Naive thymus-derived CD4-positive, alpha-beta T cell (primary cell): ENCODE data around the gene KLHL10. TPM values are rescaled to one million over a fixed set of nuclear protein-coding genes. Genes with fewer than 3 reads are reported as not detected.

Experiments used
- ATAC-seq: fragments of 150-1000 bp; cut with Tn5 transposase; 2 replicates; pipeline ENCODE4 v1.10.0; 2021; ENCODE audit warnings: mild to moderate bottlenecking, moderate library complexity
- CTCF ChIA-PET: fragments of 350-600 bp; sonication (Branson Sonifier 250); formaldehyde crosslinking; loops from one replicate; lab custom pipeline; 2021; ENCODE audit warnings: antibody characterized with exemption; lab: Charles Lee
- POLR2A ChIA-PET: fragments of 350-600 bp; sonication (Branson Sonifier 250); formaldehyde crosslinking; loops from one replicate; lab custom pipeline; 2021; ENCODE audit warnings: antibody characterized with exemption, inconsistent platforms; lab: Charles Lee
- DNase-seq, 9 donors: peaks; one replicate each; pipeline versions ENCODE4 v3.0.0 to v3.0.0-alpha.2; 2020 to 2022; ENCODE audit warnings: mixed read lengths in 1 of 9
- H3K27ac ChIP-seq: one replicate; pipeline ENCODE4 v1.7.0; 2013; ENCODE audit warnings: mild to moderate bottlenecking, low read depth, low read length, moderate library complexity
- H3K27me3 ChIP-seq, 2 donors: one replicate each; pipeline ENCODE4 v1.7.0; 2013; ENCODE audit warnings: low read length in 2 of 2, mild to moderate bottlenecking in 2 of 2, moderate library complexity in 2 of 2; ENCODE audit not compliant: control insufficient read depth in 2 of 2, insufficient read depth in 2 of 2
- H3K36me3 ChIP-seq, 3 experiments: 1 replicate in 2 of 3; 2 replicates in 1 of 3; pipeline ENCODE4 v1.7.0; 2013; ENCODE audit warnings: low read length in 3 of 3, mild to moderate bottlenecking in 3 of 3, moderate library complexity in 1 of 3; ENCODE audit not compliant: insufficient read depth in 3 of 3, control insufficient read depth in 2 of 3
- H3K4me1 ChIP-seq, 2 donors: one replicate each; pipeline ENCODE4 v1.7.0; 2013; ENCODE audit warnings: low read length in 2 of 2, mild to moderate bottlenecking in 2 of 2, moderate library complexity in 1 of 2; ENCODE audit not compliant: control insufficient read depth in 2 of 2, insufficient read depth in 2 of 2
- H3K4me3 ChIP-seq: 2 replicates; pipeline ENCODE4 v1.7.0; 2013; ENCODE audit warnings: mild to moderate bottlenecking, low read length
- H3K9me3 ChIP-seq, 3 experiments: 1 replicate in 2 of 3; 2 replicates in 1 of 3; pipeline ENCODE4 v1.7.0; 2013; ENCODE audit warnings: low read length in 3 of 3; ENCODE audit not compliant: control insufficient read depth in 2 of 3
- H3K27ac Mint-ChIP-seq, 9 donors: one replicate each; pipeline ENCODE4 v1.8.0; 2020 to 2022; ENCODE audit warnings: mixed read lengths in 9 of 9, mild to moderate bottlenecking in 8 of 9, moderate library complexity in 5 of 9, inconsistent platforms in 2 of 9
- H3K27me3 Mint-ChIP-seq, 5 donors: one replicate each; pipeline ENCODE4 v1.8.0; 2021 to 2022; ENCODE audit warnings: mixed read lengths in 5 of 5, mild to moderate bottlenecking in 1 of 5
- H3K36me3 Mint-ChIP-seq, 5 donors: one replicate each; pipeline ENCODE4 v1.8.0; 2020 to 2022; ENCODE audit warnings: mixed read lengths in 5 of 5, mild to moderate bottlenecking in 3 of 5, inconsistent platforms in 1 of 5
- H3K4me1 Mint-ChIP-seq, 7 donors: one replicate each; pipeline ENCODE4 v1.8.0; 2020 to 2022; ENCODE audit warnings: mixed read lengths in 7 of 7, mild to moderate bottlenecking in 3 of 7, inconsistent platforms in 1 of 7
- H3K4me3 Mint-ChIP-seq, 10 donors: one replicate each; pipeline ENCODE4 v1.8.0; 2020 to 2022; ENCODE audit warnings: mild to moderate bottlenecking in 10 of 10, mixed read lengths in 10 of 10, moderate library complexity in 6 of 10, inconsistent platforms in 2 of 10
- H3K9me3 Mint-ChIP-seq, 11 donors: one replicate each; pipeline ENCODE4 v1.8.0; 2020 to 2022; ENCODE audit warnings: mixed read lengths in 11 of 11, mild to moderate bottlenecking in 4 of 11, inconsistent platforms in 1 of 11, moderate library complexity in 1 of 11
- intact Hi-C, 2 donors: fragments of 100-400 bp; cut with micrococcal nuclease; formaldehyde crosslinking; loops; one replicate each; pipeline ENCODE4 v1.15.1; 2023
- polyA plus RNA-seq, 2 donors: library from polyadenylated mRNA; unstranded; fragments of 300-500 nt; fragmentation: Illumina TruSeq; gene quantifications; one replicate each; pipeline ENCODE4 v1.2.3, GENCODE V29; 2021
- total RNA-seq, 6 experiments: library from RNA in 5 of 6; stranded (reverse) in 5 of 6; gene quantifications; 1 replicate in 5 of 6; 2 replicates in 1 of 6; pipeline ENCODE4 v1.2.3 and lab custom pipeline; 2021 to 2026

The KLHL10 gene
- total and polyA plus RNA-seq, 7 experiments from 2014 or later, result not detected

DNA sequence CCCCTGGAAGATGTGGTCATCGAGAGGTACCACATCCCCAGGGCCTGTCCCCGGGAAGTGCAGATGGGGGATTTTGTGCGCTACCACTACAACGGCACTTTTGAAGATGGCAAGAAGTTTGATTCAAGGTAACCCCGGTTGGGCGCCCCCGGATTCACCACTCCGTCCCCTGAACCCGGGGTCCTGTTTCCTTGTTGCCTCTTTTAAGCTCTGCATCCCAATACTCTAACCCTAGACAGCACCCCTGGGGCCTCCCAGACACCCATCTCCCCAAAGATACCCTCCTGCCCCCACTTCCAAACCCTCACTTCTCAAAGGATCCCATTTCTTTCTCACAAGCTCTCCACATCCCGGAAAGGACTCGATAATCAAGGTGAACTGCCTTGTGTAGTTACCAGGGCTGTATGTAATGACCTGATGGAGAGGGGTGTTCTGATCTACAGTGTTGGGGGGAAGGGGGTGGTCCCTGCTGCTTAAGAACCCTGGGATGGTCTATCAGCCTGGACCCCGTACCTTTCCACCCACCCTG, 24.4 kb upstream of the KLHL10 start:
- Histone ChIP-seq H3K27ac (no peak overlapping the region), H3K36me3 (no peaks in the 10 kb centered on the region), H3K9me3 (no peaks in the 10 kb centered on the region), H3K4me1 (peaks cover 10 to 16% of the 10 kb centered on the region in 2 donors), H3K27me3 (no peaks in the 10 kb centered on the region), H3K4me3 (no peak overlapping the region)
- DNase-seq (no peak), ATAC-seq (no peak)
- Mint-ChIP-seq H3K27ac (peak overlapping the region in 4 of 9 donors; percentile 1 to 84 (median 44)), H3K4me3 (peak overlapping the region; percentile 20 to 97 (median 60)), H3K4me1 (peaks cover 14 to 26% (median 21%) of the 10 kb centered on the region in 7 donors), H3K9me3 (peaks cover 0 to 2% (median 0%) of the 10 kb centered on the region in 11 donors), H3K36me3 (peaks cover 0 to 4% (median 0%) of the 10 kb centered on the region in 5 donors), H3K27me3 (peaks cover 0 to 22% (median 0%) of the 10 kb centered on the region in 5 donors)
- CTCF ChIA-PET, result no interaction called here
- intact Hi-C loops, result no loop called here
- POLR2A ChIA-PET, result no interaction called here

DNA sequence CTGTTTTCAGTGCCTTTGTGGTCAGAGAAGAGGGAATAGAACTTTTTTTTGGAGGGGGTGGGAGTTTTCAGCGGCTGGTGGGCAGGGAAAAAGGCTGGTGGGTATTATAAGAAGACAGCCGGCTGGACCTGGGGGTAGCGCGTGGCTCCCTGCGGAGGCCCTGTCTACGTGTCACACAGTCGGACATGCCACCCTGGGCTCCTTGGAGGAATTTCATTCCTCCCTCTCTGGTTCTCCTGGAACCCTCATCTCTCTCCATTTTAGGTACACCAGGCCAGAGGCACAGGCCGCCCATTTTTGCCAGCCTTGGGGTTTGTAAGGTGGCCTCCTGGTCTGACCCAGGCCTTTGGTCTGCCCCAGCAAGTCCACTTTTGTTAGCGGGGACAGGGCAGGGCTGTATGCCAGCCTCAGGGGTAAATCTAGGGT, 23.9 kb upstream of the KLHL10 start:
- no peaks in the 10 kb centered on the region for H3K36me3 ChIP-seq
- peaks cover 0 to 2% (median 0%) of the 10 kb centered on the region in 5 donors for H3K36me3 Mint-ChIP-seq
- no peaks in the 10 kb centered on the region for H3K27me3 ChIP-seq
- POLR2A ChIA-PET, result no interaction called here
- no peak for DNase-seq
- peaks cover 10 to 16% of the 10 kb centered on the region in 2 donors for H3K4me1 ChIP-seq
- intact Hi-C loops, result no loop called here
- peaks cover 0 to 2% (median 0%) of the 10 kb centered on the region in 11 donors for H3K9me3 Mint-ChIP-seq
- H3K4me3 Mint-ChIP-seq, result peak overlapping the region in 8 of 10 donors; percentile 31 to 97 (median 60)
- no peaks in the 10 kb centered on the region for H3K9me3 ChIP-seq
- no peak overlapping the region for H3K27ac ChIP-seq
- H3K27ac Mint-ChIP-seq, result peak overlapping the region in 2 of 9 donors; percentile 64 to 84
- peaks cover 14 to 26% (median 21%) of the 10 kb centered on the region in 7 donors for H3K4me1 Mint-ChIP-seq
- CTCF ChIA-PET, result no interaction called here
- peaks cover 0 to 22% (median 0%) of the 10 kb centered on the region in 5 donors for H3K27me3 Mint-ChIP-seq
- no peak overlapping the region for H3K4me3 ChIP-seq
- no peak for ATAC-seq

DNA sequence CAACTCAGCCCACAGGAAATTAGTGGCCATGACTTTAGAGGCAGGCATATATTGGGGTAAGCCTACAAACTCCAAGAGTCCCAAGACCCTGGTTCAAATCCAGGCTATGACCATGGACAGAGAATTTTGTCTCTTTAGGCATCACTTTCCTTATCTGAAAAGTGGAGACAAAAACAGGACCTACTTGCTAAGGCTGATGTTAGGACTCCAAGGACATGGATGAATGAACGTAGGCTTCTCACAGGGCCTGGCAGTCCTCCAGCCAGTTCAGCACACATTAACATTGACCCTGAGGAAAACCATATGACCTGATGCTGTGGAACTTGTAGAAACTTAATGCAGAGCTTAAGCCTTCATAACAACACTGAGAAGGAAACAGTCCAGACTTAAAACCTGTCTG, 23.4 kb upstream of the KLHL10 start:
- Histone ChIP-seq H3K36me3 (no peaks in the 10 kb centered on the region), H3K4me3 (no peak overlapping the region), H3K27me3 (no peaks in the 10 kb centered on the region), H3K4me1 (peaks cover 10 to 16% of the 10 kb centered on the region in 2 donors), H3K9me3 (no peaks in the 10 kb centered on the region), H3K27ac (no peak overlapping the region)
- Mint-ChIP-seq H3K4me3 (peak overlapping the region in 4 of 10 donors; percentile 25 to 64 (median 50)), H3K4me1 (peaks cover 14 to 25% (median 21%) of the 10 kb centered on the region in 7 donors), H3K27me3 (peaks cover 0 to 22% (median 0%) of the 10 kb centered on the region in 5 donors), H3K9me3 (peaks cover 0 to 2% (median 0%) of the 10 kb centered on the region in 11 donors), H3K27ac (peak overlapping the region in 1 of 9 donors; percentile 31), H3K36me3 (peaks cover 0 to 2% (median 0%) of the 10 kb centered on the region in 5 donors)
- intact Hi-C loops, result no loop called here
- ChIA-PET POLR2A (no interaction called here), CTCF (interaction anchor here (1.1 to 1.3 kb wide), 2 partner anchors 12 to 76 kb away, joined by 3 to 4 read pairs; no protein-coding TSS in a partner anchor)
- ATAC-seq, result no peak
- no peak for DNase-seq

DNA sequence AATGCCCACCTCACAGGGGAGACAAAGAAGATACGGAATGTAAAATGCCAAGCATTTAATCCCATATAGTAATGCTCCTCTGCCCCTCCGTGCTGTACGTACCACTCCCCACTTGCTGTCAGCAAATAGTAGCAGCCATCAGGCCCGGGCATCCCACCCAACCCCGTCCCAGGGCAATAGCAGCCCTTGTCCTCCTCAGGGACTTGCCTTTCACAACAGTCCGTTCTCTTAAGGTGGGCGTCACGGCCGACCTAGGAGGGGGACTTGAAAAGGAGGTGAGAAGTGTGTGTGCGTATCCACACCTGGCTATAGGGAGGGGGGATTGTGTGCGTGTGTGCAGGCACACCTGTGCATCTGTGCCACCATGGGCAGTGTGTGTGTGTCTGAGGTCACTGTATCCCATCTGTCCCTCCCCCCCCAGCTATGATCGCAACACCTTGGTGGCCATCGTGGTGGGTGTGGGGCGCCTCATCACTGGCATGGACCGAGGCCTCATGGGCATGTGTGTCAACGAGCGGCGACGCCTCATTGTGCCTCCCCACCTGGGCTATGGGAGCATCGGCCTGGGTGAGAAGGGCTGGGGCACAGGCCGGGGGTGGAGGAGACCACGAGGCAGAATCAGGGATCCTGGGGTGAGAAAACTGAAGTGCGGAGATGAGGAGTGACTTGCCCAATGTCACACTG, 20.8 kb upstream of the KLHL10 start:
- POLR2A ChIA-PET, result no interaction called here
- Mint-ChIP-seq H3K4me1 (peaks cover 5 to 10% (median 8%) of the 10 kb centered on the region in 7 donors), H3K9me3 (peaks cover 0 to 2% (median 0%) of the 10 kb centered on the region in 11 donors), H3K27ac (no peak overlapping the region), H3K4me3 (no peak overlapping the region), H3K36me3 (no peaks in the 10 kb centered on the region), H3K27me3 (peaks cover 0 to 15% (median 0%) of the 10 kb centered on the region in 5 donors)
- Histone ChIP-seq H3K9me3 (no peaks in the 10 kb centered on the region), H3K36me3 (no peaks in the 10 kb centered on the region), H3K27ac (no peak overlapping the region), H3K4me1 (peaks cover 0 to 9% of the 10 kb centered on the region in 2 donors), H3K4me3 (no peak overlapping the region), H3K27me3 (no peaks in the 10 kb centered on the region)
- DNase-seq (no peak), ATAC-seq (no peak)
- CTCF ChIA-PET, result no interaction called here
- intact Hi-C loops, result no loop called here

DNA sequence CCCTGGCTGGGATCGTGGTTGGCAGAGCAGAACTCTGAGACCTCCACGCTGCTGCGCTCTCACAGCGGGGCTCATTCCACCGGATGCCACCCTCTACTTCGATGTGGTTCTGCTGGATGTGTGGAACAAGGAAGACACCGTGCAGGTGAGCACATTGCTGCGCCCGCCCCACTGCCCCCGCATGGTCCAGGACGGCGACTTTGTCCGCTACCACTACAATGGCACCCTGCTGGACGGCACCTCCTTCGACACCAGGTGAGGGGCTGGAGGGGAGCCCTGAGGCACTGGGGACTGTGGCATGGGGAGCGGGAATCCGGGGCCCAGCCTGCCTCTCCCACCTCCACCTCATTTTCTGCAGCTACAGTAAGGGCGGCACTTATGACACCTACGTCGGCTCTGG, 19.6 kb upstream of the KLHL10 start:
- H3K27ac Mint-ChIP-seq, result peak overlapping the region in 1 of 9 donors; percentile 25
- POLR2A ChIA-PET, result no interaction called here
- CTCF ChIA-PET, result interaction anchor here (0.6 kb wide), 1 partner anchor 24 kb away, joined by 3 read pairs; no protein-coding TSS in a partner anchor

DNA sequence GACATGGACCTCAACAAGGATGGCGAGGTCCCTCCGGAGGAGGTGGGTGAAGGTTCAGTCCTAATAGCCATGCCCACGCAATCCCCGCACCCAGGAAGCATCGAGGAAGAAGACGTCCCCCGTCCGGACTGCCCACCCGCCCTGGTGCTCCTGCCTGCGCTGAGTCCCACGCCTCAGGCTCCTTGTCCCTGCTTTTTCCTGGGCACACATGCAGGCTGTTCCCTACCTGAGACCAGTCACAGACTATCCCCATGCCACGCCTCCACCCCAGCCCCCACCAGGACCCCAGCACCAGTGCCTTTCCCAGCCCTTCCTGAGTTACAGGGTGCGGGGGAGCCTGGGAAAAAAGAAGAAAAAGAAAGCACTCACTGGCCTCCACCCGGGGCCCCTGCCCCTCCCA, 15.8 kb upstream of the KLHL10 start:
- H3K4me3 Mint-ChIP-seq, result no peak overlapping the region
- CTCF ChIA-PET, result no interaction called here
- H3K27me3 Mint-ChIP-seq, result no peaks in the 10 kb centered on the region
- Histone ChIP-seq H3K27ac (no peak overlapping the region), H3K27me3 (no peaks in the 10 kb centered on the region), H3K4me3 (no peak overlapping the region), H3K9me3 (no peaks in the 10 kb centered on the region), H3K4me1 (no peaks in the 10 kb centered on the region), H3K36me3 (peaks cover 0 to 13% (median 2%) of the 10 kb centered on the region in 3 experiments)
- DNase-seq (no peak), ATAC-seq (no peak)
- no peaks in the 10 kb centered on the region for H3K4me1 Mint-ChIP-seq
- H3K9me3 Mint-ChIP-seq, result no peaks in the 10 kb centered on the region
- H3K27ac Mint-ChIP-seq, result no peak overlapping the region
- POLR2A ChIA-PET, result no interaction called here
- intact Hi-C loops, result no loop called here
- H3K36me3 Mint-ChIP-seq, result peaks cover 0 to 4% (median 0%) of the 10 kb centered on the region in 5 donors

More for the DNA sequence above, 19.6 kb upstream of the KLHL10 start:
- no peak overlapping the region for H3K4me3 Mint-ChIP-seq
- Histone ChIP-seq H3K4me3 (no peak overlapping the region), H3K36me3 (no peaks in the 10 kb centered on the region), H3K27ac (no peak overlapping the region), H3K9me3 (no peaks in the 10 kb centered on the region), H3K4me1 (no peaks in the 10 kb centered on the region), H3K27me3 (no peaks in the 10 kb centered on the region)
- intact Hi-C loops, result no loop called here
- H3K36me3 Mint-ChIP-seq, result no peaks in the 10 kb centered on the region
- peaks cover 0 to 5% (median 4%) of the 10 kb centered on the region in 7 donors for H3K4me1 Mint-ChIP-seq
- H3K9me3 Mint-ChIP-seq, result no peaks in the 10 kb centered on the region
- peaks cover 0 to 6% (median 0%) of the 10 kb centered on the region in 5 donors for H3K27me3 Mint-ChIP-seq
- ATAC-seq (no peak), DNase-seq (no peak)
